ENCODE data around the gene KRT40.

- TF ChIP-seq, protein P1, sequence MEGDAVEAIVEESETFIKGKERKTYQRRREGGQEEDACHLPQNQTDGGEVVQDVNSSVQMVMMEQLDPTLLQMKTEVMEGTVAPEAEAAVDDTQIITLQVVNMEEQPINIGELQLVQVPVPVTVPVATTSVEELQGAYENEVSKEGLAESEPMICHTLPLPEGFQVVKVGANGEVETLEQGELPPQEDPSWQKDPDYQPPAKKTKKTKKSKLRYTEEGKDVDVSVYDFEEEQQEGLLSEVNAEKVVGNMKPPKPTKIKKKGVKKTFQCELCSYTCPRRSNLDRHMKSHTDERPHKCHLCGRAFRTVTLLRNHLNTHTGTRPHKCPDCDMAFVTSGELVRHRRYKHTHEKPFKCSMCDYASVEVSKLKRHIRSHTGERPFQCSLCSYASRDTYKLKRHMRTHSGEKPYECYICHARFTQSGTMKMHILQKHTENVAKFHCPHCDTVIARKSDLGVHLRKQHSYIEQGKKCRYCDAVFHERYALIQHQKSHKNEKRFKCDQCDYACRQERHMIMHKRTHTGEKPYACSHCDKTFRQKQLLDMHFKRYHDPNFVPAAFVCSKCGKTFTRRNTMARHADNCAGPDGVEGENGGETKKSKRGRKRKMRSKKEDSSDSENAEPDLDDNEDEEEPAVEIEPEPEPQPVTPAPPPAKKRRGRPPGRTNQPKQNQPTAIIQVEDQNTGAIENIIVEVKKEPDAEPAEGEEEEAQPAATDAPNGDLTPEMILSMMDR (IDR thresholded peaks at IDR 0.05) = no peak
- TF ChIP-seq EP300 (IDR thresholded peaks at IDR 0.05) = no peak
- TF ChIP-seq POLR2A (IDR thresholded peaks at IDR 0.05) = no peak
- TF ChIP-seq POLR2AphosphoS5 (IDR thresholded peaks at IDR 0.05) = no peak
These were observed 3.0 kb downstream of the KRT40 start for GRCh38 chr17:40981115-40981514.

Data from stomach (tissue), 4 donors.